LNCAP (cell line): Measurements from ENCODE around the gene PSENEN.

ENCODE experiments used
- TF ChIP-seq, protein P1 (sequence below): fragments of 450-650 bp; IDR thresholded peaks from 2 replicates; pipeline ENCODE4 v1.5.1; 2017; ENCODE audit warnings: mild to moderate bottlenecking

PSENEN gene

DNA sequence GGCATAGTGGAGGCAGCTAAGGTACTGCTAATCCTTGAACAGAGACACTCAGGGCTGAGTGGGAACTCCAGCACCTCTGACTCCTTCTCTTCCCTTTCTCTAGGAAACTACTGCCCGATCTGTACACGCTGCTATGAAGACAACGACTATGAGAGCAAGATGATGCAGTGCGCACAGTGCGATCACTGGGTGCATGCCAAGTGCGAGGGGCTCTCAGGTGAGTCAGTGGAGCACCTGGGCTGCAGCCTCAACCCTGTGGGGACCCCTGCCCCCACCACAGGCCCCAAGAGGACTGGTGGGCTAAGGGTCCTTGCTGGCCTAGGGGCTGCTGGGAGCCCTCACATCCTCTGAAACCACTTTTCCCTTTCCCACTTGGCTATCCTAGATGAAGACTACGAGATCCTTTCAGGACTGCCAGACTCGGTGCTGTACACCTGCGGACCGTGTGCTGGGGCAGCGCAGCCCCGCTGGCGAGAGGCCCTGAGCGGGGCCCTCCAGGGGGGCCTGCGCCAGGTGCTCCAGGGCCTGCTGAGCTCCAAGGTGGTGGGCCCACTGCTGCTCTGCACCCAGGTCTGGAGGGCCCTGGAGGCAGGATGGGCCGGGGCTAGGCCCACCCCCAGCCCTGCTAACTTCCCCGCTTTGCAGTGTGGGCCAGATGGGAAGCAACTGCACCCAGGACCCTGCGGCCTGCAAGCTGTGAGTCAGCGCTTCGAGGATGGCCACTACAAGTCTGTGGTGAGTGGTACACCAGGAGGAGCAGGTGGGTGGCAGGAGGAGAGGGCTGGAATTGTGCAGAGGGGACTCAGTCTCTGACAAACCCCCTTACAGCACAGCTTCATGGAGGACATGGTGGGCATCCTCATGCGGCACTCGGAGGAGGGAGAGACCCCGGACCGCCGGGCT is 18.1 kb upstream of the PSENEN start:
- TF ChIP-seq, protein P1, sequence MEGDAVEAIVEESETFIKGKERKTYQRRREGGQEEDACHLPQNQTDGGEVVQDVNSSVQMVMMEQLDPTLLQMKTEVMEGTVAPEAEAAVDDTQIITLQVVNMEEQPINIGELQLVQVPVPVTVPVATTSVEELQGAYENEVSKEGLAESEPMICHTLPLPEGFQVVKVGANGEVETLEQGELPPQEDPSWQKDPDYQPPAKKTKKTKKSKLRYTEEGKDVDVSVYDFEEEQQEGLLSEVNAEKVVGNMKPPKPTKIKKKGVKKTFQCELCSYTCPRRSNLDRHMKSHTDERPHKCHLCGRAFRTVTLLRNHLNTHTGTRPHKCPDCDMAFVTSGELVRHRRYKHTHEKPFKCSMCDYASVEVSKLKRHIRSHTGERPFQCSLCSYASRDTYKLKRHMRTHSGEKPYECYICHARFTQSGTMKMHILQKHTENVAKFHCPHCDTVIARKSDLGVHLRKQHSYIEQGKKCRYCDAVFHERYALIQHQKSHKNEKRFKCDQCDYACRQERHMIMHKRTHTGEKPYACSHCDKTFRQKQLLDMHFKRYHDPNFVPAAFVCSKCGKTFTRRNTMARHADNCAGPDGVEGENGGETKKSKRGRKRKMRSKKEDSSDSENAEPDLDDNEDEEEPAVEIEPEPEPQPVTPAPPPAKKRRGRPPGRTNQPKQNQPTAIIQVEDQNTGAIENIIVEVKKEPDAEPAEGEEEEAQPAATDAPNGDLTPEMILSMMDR, result no peak

DNA sequence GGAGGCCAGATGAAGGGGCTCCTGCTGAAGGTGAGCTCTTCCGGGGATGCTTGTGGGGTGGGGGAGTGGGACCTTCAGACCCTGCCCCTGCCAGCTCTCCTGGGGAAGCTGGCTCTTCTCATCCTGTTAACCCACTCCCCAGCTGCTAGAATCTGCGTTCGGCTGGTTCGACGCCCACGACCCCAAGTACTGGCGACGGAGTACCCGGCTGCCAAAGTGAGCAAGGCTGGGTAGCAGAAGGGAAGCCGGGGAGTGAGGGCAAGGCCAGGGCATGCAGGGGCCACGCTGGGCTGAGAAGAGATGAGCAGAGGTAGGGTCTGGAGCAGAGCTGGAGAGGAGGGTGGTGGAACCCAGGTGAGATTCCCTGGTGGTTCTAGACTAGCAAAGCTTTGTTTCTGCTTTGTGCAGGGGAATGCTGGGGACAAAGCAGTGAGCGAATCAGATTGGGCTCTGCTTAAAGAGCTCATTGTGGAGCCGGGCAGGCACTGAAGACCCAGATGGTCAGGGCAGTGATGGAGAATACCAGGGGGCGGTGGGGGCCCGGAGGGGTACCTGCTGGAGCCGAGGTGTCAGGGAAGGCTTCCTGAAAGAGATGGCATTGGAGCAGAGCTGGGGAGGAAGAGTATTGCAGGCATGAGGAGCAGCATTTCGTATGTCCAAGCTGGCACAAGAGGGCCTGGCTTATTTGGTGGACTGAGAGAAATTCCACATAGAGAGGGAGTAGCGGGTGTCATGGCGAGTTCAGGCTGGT is 17.3 kb upstream of the PSENEN start:
- TF ChIP-seq, protein P1, result no peak

DNA sequence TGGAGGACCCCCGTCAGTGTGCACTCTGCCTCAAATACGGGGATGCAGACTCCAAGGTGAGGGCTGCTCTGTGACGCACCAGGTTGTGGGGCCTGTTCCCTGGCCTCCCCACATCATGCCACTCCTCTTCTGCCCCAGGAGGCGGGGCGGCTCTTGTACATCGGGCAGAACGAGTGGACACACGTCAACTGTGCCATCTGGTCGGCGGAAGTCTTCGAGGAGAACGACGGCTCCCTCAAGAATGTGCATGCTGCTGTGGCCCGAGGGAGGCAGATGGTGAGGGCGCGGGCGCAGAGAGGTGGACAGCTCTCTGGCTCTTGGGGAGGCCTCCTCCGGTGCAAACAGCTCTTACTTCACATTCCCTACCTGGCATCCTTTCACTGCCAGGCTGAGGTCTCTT is 16.4 kb upstream of the PSENEN start:
- TF ChIP-seq, protein P1, result no peak

DNA sequence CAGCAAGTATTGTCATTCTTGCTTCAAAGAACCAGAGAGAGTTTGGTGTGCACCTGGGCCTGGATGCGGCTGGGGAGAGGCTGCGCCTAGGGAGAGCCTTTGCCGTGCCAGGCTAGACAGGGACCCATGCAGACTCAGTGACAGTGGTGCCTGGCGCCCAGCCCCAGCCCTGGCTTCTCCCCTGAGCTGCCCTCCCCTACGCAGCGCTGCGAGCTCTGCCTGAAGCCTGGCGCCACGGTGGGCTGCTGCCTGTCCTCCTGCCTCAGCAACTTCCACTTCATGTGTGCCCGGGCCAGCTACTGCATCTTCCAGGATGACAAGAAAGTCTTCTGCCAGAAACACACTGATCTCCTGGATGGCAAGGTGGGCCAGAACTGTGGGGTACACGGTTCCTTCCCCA is 15.7 kb upstream of the PSENEN start:
- TF ChIP-seq, protein P1, result no peak

DNA sequence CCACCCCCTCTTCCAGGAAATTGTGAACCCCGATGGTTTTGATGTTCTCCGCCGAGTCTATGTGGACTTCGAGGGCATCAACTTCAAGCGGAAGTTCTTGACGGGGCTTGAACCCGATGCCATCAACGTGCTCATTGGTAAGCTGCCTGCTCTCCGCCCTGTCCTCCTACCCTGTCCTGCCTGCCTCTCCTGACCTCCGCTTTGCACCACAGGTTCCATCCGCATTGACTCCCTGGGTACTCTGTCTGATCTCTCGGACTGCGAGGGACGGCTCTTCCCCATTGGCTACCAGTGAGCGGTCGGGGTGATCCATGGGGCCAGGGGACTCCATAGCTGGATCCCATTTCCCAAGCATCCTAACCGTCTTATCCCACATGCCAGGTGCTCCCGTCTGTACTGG is 15.1 kb upstream of the PSENEN start:
- TF ChIP-seq, protein P1, result no peak

DNA sequence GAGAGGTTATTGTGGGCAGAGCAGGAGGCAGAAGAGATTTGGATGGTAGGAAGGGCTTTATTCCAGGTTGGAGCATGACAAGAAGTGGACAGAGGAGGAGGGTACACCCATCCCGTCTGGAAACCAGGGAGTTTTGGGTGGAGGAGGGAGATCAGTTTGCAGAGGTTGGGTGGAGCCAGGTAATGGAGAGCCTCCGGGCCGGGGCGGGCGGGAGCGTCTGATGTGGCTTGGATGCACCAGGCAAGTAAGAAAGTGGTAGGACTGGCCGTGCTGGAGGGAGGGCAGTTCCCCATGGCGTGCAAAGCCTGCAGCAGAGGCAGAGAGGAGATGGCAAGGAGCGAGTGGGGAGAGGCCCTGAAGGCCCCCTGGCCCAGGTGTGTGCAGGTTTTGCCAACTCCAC is 14.1 kb upstream of the PSENEN start:
- TF ChIP-seq, protein P1, result no peak

DNA sequence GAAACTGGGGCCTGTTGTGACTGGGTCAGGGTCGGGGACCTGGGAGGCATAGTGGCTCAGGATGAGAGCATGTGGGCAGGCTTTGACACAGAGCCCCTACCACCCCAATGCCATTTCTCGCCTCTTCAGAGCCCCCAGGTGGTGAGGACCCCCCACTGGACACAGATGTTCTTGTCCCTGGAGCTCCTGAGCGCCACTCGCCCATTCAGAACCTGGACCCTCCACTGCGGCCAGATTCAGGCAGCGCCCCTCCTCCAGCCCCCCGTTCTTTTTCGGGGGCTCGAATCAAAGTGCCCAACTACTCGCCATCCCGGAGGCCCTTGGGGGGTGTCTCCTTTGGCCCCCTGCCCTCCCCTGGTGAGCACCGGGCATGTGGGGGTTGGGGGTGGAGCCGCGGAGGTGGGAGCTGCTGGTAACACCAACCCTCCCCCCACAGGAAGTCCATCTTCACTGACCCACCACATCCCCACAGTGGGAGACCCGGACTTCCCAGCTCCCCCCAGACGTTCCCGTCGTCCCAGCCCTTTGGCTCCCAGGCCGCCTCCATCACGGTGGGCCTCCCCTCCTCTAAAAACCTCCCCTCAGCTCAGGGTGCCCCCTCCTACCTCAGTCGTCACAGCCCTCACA is 13.6 kb upstream of the PSENEN start:
- TF ChIP-seq, protein P1, result no peak
